SU-DHL-6 (cell line): ENCODE measurements around the gene RNF113A.

Source experiments
- H2AFZ ChIP-seq: fragments of 200-600 bp; sonication (generic); 2 replicates; pipeline ENCODE4 v1.6.1; 2014; ENCODE audit warnings: low read depth, mild to moderate bottlenecking, moderate library complexity, mixed read lengths, antibody characterized with exemption, low read length; ENCODE audit not compliant: severe bottlenecking
- H3F3A ChIP-seq: fragments of 200-600 bp; shearing (Covaris generic); 2 replicates; pipeline ENCODE4 v1.6.0; 2016; ENCODE audit warnings: antibody characterized with exemption, mild to moderate bottlenecking; ENCODE audit not compliant: insufficient read depth
- H3K27ac ChIP-seq: fragments of 200-600 bp; sonication (generic); 2 replicates; pipeline ENCODE4 v1.5.1; 2016; ENCODE audit warnings: low read depth, mild to moderate bottlenecking, low read length, moderate library complexity, mixed read lengths
- H3K27me3 ChIP-seq: fragments of 200-600 bp; sonication (generic), shearing (Covaris generic); 2 replicates; pipeline ENCODE4 v1.6.0; 2014; ENCODE audit warnings: mild to moderate bottlenecking, low read length
- H3K36me3 ChIP-seq: fragments of 200-600 bp; sonication (generic); 2 replicates; pipeline ENCODE4 v1.6.1; 2014; ENCODE audit warnings: mild to moderate bottlenecking, low read length, mixed read lengths
- H3K4me2 ChIP-seq: fragments of 300-600, 200-600 bp; shearing (Covaris generic), sonication (generic); 2 replicates; pipeline ENCODE4 v1.6.0; 2014; ENCODE audit warnings: low read length, low read depth, mild to moderate bottlenecking; ENCODE audit not compliant: poor library complexity, severe bottlenecking
- H3K4me3 ChIP-seq: fragments of 200-600 bp; sonication (generic); 2 replicates; pipeline ENCODE4 v1.5.1; 2014; ENCODE audit warnings: antibody characterized with exemption, low read length, mild to moderate bottlenecking, mixed read lengths; ENCODE audit not compliant: insufficient read depth, poor library complexity, severe bottlenecking
- H3K79me2 ChIP-seq: fragments of 200-600 bp; sonication (generic); 2 replicates; pipeline ENCODE4 v1.6.1; 2014; ENCODE audit warnings: mild to moderate bottlenecking, low read length, moderate library complexity; ENCODE audit not compliant: insufficient read depth
- H3K9ac ChIP-seq: fragments of 200-600 bp; sonication (generic); 2 replicates; pipeline ENCODE4 v1.7.0; 2014; ENCODE audit warnings: mild to moderate bottlenecking, low read length
- H3K9me2 ChIP-seq: fragments of 200-600 bp; sonication (generic); replicated peaks from 2 replicates; pipeline ENCODE4 v1.6.1; 2014; ENCODE audit warnings: low read length; ENCODE audit not compliant: insufficient read depth
- H3K9me3 ChIP-seq: fragments of 200-600 bp; sonication (generic); 2 replicates; pipeline ENCODE4 v1.6.1; 2014; ENCODE audit warnings: low read length, mixed read lengths; ENCODE audit not compliant: insufficient read depth
- H4K20me1 ChIP-seq: fragments of 200-600 bp; sonication (generic); 2 replicates; pipeline ENCODE4 v1.6.1; 2014; ENCODE audit warnings: low read depth, mild to moderate bottlenecking, antibody characterized with exemption, low read length, moderate library complexity, mixed read lengths
- CTCF ChIP-seq: fragments of 200-600 bp; sonication (generic); IDR thresholded peaks from one replicate; pipeline ENCODE4 v1.5.1; 2017; ENCODE audit warnings: antibody characterized with exemption, mild to moderate bottlenecking, low read length, moderate library complexity; ENCODE audit not compliant: insufficient read depth, poor library complexity, severe bottlenecking
- EZH2phosphoT487 ChIP-seq: fragments of 200-600 bp; sonication (generic), shearing (Covaris generic); conservative IDR thresholded peaks from 2 replicates; pipeline ENCODE4 v1.6.1; 2018; ENCODE audit warnings: mild to moderate bottlenecking, antibody characterized with exemption, low read length, moderate library complexity, mixed read lengths

Gene RNF113A

GRCh38 chrX:119880552-119881437, 9.3 kb upstream of the RNF113A start:
- no peaks in the 10 kb centered on the region for H3F3A ChIP-seq
- no peaks in the 10 kb centered on the region; the same call in 1 of the 2 replicates for H3K36me3 ChIP-seq
- H2AFZ ChIP-seq = no peak overlapping the region
- no peak overlapping the region for H3K27ac ChIP-seq
- no peaks in the 10 kb centered on the region for H3K9me3 ChIP-seq
- no peak overlapping the region for H3K4me3 ChIP-seq
- no peak overlapping the region for H3K4me2 ChIP-seq
- H4K20me1 ChIP-seq = no peaks in the 10 kb centered on the region
- H3K9me2 ChIP-seq = no peaks in the 10 kb centered on the region
- H3K9ac ChIP-seq = no peak overlapping the region
- no peak for TF ChIP-seq EZH2phosphoT487
- peak; percentile 22 for TF ChIP-seq CTCF
- H3K27me3 ChIP-seq = no peaks in the 10 kb centered on the region
- H3K79me2 ChIP-seq = no peaks in the 10 kb centered on the region

GRCh38 chrX:119880076-119880475, 8.5 kb upstream of the RNF113A start:
- TF ChIP-seq EZH2phosphoT487 (no peak), CTCF (no peak)

DNA sequence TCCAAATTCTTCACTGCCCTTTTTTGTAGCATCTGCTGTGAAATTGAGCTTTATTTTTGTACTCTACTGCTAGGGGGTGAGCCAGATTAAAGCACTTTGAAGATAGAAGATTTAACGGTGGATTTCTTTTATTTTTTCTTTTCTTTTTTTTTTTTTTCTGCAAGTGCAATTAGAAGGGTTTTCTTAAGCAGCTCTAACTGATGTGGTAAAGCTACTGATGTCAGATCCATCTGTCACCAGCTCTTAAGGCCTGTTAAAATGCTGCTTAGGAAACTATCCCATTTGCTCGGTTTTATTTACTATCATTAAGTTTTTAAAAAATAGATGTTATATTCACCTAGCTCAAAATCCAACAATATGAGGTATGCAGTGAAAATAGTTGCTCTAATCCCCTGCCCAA, 7.2 kb upstream of the RNF113A start:
- Histone ChIP-seq H3K4me3 (no peak overlapping the region), H3K27me3 (no peaks in the 10 kb centered on the region), H2AFZ (no peak overlapping the region), H3K79me2 (no peaks in the 10 kb centered on the region; the same call in 1 of the 2 replicates), H3K9ac (no peak overlapping the region), H3K9me3 (no peaks in the 10 kb centered on the region), H3K9me2 (no peaks in the 10 kb centered on the region), H3K4me2 (no peak overlapping the region), H4K20me1 (no peaks in the 10 kb centered on the region), H3K36me3 (no peaks in the 10 kb centered on the region; the same call in 1 of the 2 replicates), H3F3A (no peaks in the 10 kb centered on the region), H3K27ac (no peak overlapping the region)
- TF ChIP-seq EZH2phosphoT487 = no peak

More at GRCh38 chrX:119880076-119880475, 8.5 kb upstream of the RNF113A start:
- no peaks in the 10 kb centered on the region for H4K20me1 ChIP-seq
- no peaks in the 10 kb centered on the region for H3K9me2 ChIP-seq
- H3K9me3 ChIP-seq = no peaks in the 10 kb centered on the region
- no peak overlapping the region for H3K4me3 ChIP-seq
- no peaks in the 10 kb centered on the region; the same call in 1 of the 2 replicates for H3K36me3 ChIP-seq
- H3K27ac ChIP-seq = no peak overlapping the region
- no peaks in the 10 kb centered on the region for H3K79me2 ChIP-seq
- no peaks in the 10 kb centered on the region for H3K27me3 ChIP-seq
- H3K9ac ChIP-seq = no peak overlapping the region
- H3K4me2 ChIP-seq = no peak overlapping the region
- no peak overlapping the region for H2AFZ ChIP-seq
- no peaks in the 10 kb centered on the region for H3F3A ChIP-seq

DNA sequence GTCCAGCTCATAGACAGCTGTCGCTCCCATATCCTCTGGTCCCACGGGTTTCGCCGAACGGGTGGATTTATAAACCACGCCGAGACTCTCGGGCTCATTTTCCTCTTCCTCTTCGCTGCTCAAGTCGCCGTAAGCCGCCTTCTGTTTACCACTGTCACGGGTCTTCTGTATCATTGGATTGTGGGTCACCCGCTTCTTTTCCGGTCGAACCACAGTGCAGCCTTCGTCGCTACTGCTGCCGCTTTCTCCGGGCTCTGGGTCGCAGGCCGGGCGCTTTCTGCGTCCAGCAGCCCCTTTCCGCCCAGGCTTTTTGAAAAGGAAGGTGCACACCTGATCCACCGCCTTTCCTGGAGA, 311 bp downstream of the RNF113A start:
- Histone ChIP-seq H3K4me2 (peak overlapping the region; percentile 85), H3K27ac (peak overlapping the region; percentile 90), H3F3A (peaks cover 3% of the 10 kb centered on the region), H3K9me3 (no peaks in the 10 kb centered on the region), H3K79me2 (peaks cover 29% of the 10 kb centered on the region), H3K9ac (peak overlapping the region; percentile 89), H3K9me2 (no peaks in the 10 kb centered on the region), H4K20me1 (no peaks in the 10 kb centered on the region), H3K36me3 (no peaks in the 10 kb centered on the region), H2AFZ (no peak overlapping the region), H3K27me3 (no peaks in the 10 kb centered on the region), H3K4me3 (peak overlapping the region; percentile 86)
- TF ChIP-seq EZH2phosphoT487 = no peak
- TF ChIP-seq CTCF = no peak
